Activated CD8-positive, alpha-beta memory T cell treated with anti-CD3 and anti-CD28 coated beads for 4 hours (primary cell): ENCODE data around the gene SLC39A1.
"Not testable (repeated sequence)": the region's sequence is repeated elsewhere in the genome, so short reads cannot be mapped to it uniquely, and the experiment has no call there.

Experiments used
- DNase-seq, 2 donors: peaks; one replicate each; pipeline ENCODE4 v3.0.0-alpha.2; 2020; ENCODE audit warnings: low read depth in 2 of 2

SLC39A1 gene, protein sequence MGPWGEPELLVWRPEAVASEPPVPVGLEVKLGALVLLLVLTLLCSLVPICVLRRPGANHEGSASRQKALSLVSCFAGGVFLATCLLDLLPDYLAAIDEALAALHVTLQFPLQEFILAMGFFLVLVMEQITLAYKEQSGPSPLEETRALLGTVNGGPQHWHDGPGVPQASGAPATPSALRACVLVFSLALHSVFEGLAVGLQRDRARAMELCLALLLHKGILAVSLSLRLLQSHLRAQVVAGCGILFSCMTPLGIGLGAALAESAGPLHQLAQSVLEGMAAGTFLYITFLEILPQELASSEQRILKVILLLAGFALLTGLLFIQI

DNA sequence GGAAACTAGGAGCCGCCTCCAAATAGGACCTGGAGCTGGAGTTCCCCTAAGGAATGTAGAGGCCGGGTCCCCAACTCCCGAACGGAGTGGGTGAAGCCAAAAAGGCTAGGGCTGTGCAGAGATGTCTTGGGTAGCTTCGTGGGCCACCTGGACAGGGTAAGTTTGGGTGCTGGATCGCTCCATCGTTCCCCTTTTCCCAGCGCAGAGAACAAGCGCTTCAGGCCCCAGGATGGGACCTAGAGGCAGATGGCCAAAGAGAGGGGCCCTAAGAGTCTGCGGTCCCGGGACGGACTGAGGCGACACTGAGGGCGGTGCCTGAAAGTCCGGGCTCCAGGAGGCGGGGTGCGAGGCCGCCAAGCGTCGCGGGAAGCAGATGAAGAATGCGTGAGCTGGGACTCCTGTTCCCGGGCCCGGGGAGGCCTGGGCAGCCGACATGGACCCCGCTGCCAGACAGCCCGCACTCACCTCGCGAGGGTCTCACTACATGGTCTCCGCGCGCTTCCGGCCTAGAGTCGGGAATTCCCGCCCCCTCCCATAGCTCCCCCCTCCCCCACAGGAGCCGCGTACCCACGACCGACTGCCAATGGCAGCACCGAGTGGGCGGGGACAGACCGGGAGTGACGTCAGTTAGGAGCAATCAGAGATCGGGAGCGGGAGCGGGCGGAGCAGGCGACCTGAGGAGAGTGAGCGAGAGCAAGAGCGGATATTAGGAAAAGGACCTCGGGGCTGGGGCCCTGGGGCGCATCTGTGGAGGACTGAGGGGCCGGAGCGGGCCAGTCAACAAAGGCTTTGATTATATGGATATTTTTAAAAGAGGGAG lies at the start of gene SLC39A1:
TSS of gene SLC39A1 (minus strand) at position 508 of the 820 bp plus-strand sequence. CDS start 822 bp downstream, outside the sequence.
- peak; percentile 87 to 88 for DNase-seq

DNA sequence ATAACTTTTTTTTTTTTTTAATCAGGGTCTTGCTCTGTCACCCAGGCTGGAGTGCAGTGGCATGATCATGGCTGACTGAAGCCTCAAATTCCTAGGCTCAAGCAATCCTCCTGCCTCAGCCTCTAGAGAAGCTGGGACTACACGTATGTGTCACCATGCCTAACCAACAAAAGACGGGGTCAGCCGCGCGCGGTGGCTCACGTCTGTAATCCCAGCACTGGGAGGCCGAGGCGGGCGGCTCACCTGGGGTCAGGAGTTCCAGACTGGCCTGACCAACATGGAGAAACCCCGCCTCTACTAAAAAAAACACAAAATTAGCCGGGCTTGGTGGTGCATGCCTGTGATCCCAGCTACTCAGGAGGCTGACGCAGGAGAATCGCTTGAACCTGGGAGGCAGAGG lies 49.2 kb upstream of the SLC39A1 start:
- DNase-seq = not testable (repeated sequence)

DNA sequence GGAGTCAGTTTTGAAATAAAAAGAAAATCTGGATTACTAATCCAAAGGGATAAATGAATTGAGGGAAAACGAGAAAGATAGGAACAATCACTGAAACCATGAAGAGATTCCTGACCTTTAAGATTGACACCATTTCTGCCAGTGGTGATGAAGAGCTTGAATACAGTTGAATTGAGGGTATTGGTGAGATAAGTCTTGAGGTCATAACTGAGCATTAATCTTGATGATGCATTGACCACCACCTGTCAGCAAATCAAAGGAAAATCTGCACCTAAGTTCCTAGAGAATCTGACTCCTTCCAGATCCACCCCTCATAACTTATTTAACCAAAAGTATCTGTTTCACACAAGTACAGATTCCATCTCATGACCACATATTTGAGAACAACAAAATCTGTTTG lies 48.8 kb upstream of the SLC39A1 start:
- no peak for DNase-seq

DNA sequence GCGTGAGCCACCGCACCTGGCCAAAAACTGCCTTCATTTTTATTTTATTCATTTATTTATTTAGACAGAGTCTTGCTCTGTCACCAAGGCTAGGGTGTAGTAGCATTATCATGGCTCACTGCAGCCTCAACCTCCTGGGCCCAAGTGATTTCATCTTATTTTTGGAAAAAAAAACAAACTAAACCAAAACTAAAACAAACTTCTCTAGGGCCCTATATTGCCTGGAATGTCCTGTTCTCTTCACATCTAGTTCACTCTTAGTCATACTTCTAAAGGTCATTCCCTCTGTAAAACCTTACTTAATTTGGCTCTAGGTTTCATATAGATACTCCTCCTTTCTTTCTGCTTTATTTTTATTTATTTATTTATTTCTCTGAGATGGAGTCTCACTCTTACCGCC lies 42.8 kb upstream of the SLC39A1 start:
- no peak for DNase-seq

DNA sequence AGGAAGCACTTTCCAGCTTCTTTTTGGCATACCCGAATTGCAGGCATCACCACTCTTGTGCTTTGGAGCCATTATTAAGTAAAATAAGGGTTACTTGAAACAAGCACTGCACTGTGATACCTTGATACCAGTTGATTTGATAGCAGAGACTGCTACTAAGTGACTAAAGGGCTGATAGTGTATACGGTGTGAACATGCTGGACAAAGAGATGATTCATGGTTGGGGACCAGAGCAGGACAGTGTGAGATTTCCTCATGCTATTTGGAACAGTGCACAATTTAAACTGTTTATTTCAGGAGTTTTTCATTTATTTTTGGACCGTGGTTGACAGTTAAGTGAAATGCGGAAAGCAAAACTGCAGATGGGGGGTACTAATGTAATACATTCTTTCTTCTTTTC lies 37.1 kb upstream of the SLC39A1 start:
- DNase-seq = no peak

DNA sequence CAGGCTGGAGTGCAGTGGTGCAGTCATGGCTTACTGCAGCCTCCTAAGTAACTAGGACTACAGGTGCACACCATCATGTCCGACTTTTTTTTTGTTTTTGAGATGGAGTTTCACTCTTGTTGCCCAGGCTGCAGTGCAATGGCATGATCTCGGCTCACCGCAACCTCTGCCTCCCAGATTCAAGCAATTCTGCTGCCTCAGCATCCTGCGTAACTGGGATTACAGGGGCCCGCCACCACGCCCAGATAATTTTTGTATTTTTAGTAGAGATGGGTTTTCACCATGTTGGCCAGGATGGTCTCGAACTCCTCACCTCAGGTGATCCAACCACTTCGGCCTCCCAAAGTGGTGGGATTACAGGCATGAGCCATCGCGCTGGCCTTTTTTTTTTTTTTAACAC lies 33.5 kb upstream of the SLC39A1 start:
- not testable (repeated sequence) for DNase-seq

DNA sequence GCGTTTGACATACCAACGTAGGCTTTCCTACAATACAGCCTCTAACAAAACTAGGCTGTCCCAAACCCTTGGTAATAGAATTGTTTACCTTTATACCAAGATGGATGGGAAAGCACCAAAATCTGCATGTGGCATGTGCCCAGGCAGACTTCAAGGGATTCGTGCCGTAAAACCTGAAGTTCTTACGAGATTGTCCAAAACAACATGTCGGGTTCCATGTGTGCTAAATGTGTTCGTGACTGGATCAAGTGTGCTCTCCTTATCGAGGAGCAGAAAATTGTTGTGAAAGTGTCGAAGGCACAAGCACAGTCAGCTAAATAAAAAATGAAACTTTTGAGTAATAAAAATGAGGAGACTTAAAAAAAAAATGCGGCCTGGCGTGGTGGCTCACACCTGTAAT lies 32.3 kb upstream of the SLC39A1 start:
- no peak for DNase-seq

DNA sequence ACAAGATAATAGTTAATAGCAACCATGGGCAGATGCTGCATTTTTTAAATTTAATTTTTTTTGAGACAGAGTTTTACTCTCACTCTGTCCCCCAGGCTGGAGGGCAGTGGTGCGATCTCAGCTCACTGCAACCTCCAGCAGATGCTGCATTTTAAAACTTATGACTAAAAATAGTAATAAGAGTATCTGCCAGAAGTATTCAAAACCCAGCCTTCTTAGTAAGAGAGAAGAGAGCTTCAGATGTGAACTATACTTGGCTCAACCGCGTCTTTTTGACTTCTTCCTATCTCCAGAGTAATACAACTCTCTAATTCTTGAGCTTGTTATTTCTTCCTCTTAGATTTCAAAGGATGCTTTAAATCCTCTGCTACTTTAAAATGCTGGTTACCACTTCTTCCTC lies 31.9 kb upstream of the SLC39A1 start:
- DNase-seq = no peak

DNA sequence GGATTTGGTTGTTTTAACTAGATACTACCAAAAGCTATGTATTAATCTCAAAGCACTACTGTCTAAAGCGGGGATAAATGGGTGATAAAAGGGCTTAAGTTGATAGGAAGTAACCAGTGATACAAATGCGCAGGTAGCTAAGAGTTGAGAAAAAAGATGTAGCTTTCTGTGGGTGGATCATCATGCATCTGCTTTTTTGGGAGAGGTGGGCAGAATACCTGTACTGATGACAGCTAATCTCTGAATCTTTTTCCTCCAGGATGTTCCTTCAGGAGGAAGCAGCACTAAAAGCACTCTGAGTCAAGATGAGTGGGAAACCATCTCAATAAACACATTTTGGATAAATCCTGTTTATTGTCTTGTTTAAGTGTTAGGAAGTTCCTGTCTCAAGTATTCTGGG lies 28.5 kb upstream of the SLC39A1 start:
- no peak for DNase-seq

DNA sequence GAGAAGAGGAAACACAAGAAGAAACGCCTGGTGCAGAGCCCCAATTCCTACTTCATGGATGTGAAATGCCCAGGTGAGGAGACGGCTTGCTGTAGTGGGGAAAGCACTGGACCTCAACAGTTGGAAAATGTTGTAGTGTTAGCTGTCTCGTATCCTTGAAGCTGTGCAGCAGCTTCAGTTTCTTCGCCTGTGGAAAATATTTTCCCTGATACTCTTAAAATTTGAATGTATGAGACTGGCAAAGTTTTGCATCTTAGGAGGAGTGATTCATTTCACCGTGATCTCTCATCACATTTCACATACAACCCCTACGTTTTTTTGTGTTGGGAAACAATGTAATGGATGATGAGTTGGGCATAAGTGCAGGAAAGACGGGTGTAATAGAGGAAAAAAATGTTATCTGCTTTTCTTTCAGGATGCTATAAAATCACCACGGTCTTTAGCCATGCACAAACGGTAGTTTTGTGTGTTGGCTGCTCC lies 27.9 kb upstream of the SLC39A1 start:
- DNase-seq = no peak

DNA sequence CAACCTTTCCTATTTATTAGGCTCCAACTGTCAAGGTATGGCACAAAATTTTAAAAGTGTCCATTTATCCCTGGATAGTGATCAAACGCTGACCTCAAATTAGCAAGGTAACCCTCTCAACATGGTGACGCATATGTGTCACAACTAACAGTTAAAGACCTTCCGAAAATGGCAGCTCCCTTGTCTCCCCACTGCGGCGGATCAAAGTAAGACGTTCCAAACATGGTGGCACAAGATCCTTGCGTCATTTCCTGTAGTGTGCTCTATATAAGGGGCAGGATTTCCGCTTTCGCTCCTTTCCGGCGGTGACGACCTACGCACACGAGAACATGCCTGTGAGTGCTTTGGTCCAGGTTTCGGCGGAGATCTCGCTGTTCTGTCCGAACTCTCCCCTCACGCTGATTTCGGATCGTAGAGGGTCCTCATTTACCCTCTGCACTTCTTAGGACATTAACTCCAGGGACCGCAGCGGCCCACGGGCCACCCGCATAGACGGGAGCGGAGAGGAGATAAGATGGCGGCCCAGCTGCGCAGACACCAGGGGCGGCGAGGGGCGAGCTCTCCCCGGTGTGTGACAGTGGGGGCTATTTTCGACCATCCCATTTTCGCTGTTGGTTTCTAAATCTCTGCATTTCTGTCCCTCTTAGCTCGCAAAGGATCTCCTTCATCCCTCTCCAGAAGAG lies 27.3 kb upstream of the SLC39A1 start, which contains the start of gene RPS27:
TSS of gene RPS27 (plus strand) at position 295 of the 683 bp plus-strand sequence. CDS start at position 330, 35 bp downstream.
- peak; percentile 75 to 88 for DNase-seq

DNA sequence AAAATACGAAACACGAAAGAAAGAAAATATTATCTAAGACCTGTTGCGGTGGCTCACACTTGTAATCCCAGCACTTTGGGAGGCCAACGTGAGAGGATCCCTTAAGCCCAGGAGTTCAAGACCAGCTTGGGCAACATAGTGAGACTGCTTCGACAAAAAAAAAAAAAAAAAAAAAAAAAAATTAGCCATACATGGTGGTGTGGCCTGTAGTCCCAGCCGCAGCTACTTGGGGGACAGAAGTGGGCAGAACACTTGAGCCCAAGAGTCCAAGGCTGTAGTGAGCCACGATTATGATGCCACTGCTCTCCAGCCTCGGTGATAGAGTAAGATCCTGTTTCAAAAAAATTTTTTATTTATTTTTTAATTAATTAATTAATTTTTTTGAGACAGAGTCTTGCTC lies 24.3 kb upstream of the SLC39A1 start:
- no peak for DNase-seq

DNA sequence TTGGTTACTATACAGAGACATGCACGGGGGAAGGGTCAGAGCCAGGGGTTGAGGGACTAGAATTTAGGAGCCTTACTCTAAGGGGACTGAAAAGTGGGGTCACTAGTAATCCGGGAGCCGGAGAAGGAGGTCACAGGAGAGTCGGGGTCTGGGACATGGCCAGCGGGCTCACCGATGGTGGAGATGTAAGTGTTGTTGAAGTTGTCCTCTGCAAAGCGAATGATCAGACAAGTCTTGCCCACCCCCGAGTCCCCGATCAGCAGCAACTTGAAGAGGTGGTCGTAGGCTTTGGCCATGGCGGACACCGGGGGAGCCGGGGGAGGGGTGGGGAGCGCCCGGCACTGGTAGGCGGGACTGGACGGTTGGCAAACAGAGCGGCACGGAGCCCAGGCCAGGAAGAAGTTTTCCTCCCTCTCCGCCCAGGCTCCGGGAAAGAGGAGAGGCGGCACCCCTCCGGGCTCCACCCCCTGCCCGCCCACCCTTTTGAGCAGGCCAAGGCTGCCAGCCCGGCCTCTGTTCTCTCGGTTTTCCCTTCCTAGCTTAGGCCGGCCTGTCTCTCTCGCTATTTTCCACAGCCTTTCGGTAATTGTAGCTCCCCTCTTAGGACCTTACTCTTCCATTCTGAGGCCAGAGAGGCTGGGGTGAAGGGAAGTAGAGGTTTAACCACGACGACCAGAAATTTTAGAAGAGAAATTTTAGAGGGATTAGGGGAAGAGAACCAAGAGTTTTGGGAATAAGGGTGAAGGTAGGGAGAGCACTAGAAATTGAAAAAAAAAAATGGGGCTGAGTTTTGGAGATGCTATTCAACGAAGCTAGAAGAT lies 22.8 kb upstream of the SLC39A1 start, which contains the start of gene RAB13:
TSS of gene RAB13 (minus strand) at position 399 of the 821 bp plus-strand sequence. CDS start at position 296, 103 bp downstream.
- no peak for DNase-seq

DNA sequence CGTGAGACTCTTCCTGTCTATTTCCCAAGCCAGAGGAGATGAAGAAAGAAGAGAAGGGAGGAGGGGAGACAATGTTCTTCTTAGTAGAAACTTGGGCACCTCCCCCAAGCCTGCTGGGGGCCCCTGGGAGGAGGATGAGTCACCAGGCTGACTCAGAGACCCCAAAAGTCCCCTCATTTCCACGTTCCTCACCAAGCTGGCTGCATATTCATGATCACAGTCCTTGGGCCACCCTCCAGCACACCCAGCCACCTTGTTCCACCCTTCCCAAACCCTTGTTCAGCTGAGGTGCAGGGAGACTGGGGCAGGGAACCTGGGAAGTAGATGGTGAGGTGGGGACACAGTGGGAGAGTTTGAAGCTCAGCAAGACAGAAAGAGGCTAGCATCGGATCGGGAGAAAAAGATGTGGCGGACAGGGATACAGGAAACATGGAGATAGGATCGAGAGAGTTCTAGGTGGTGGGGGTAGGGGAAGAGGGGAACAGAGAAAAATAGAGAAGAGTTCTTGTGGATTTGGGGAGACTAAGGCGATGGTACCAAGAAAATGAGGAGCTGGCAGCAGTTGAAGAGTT lies 22.1 kb upstream of the SLC39A1 start:
- DNase-seq = peak; percentile 24 to 30

DNA sequence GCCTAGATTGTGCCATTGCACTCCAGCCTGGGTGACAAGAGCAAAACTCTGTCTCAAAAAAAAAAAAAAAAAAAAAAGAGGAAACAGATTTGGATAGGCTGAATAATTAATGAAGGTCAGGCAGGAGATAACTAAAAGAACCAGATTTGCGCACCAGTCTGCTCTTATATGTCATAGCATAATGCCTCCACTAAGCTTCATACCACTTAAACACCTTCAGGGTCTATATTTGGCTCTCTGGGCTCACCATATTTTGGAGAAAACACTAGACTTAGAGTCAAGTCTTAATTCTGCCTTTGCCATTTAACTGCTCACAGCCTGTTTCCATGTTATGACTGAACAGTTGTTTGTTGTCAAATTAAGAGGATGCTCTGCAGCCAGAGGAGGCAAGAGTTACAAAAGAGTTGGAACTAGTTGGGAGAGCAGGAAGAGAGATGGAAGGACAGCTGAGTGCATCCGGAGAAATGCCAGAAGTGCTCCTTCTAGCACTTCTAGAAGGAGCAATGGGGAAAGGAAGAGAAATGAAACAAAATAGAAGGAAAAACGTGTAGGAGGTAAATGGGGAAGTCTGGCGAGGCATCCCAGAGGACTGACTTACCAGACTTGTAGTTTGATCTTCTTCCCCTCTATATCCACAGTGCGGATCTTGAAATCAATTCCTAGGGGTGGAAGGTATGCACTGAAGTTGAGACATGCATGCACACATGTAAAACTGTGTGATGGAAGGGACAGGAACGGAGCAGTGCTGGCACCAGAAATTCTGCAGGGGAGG lies 21.0 kb upstream of the SLC39A1 start:
- no peak for DNase-seq

DNA sequence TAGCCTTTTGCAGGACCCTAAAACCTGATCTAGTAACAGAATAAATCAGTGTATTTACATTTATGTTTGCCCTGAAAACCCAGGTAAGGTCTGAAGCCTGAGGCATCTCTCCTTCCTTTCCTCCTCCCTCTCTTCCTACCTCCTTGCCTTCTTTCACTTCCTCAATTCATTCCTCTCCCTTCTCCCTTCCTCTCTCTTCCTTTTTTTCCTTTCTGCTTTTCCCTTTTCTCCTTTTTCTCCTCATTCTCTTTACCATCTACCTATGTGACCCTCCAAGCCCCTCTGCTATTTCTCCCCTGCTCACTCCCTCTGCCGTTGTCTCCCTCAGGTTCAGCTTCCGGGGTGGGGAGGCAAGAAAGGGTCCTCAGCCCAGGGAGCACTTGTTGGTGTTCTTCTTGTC lies 18.4 kb upstream of the SLC39A1 start:
- not testable (repeated sequence) for DNase-seq

DNA sequence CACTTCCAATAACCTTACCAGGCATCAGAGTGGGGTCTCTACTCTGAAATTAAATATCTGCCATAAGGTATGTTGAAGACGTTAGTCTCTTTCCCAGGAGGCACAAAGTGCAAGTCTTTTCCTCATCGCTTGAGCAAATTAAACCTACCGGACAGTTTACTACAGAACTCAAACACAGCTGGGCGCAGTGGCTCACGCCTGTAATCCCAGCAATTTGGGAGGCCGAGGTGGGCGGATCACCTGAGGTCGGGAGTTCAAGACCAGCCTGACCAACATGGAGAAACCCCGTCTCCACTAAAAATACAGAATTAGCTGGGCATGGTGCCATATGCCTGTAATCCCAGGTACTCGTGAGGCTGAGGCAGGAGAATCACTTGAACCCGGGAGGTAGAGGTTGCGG lies 15.8 kb upstream of the SLC39A1 start:
- not testable (repeated sequence) for DNase-seq

DNA sequence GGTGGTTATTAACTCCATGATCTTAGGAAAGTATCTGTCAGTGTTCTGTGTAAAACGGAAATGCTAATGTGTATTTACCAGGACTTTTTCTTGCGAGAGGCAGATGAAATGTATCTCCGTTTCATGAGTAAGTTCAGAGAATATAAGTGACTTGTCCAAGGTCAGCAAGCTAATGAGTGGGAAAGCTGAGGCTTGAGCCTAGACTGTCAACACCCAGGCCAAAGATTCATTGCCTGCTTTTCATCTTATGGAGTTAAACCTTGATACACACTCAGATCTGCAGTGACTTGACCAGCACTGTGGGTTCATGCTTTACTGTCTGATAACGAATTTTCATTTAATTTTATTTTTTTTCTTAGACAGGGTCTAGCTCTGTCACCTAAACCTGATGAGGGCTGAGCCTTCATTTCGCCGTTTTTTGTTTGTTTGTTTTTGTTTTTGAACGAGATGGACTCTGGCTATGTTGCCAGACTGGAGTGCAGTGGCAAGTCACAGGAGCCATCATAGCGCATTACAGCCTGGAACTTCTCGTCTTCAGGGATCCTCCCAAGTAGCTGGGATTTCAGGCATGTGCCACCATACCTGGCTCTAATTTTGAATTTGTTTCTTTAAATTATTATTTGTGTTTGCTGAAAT lies 15.1 kb upstream of the SLC39A1 start:
- DNase-seq = no peak
